ENCODE results near the gene PSAPL1.

DNA sequence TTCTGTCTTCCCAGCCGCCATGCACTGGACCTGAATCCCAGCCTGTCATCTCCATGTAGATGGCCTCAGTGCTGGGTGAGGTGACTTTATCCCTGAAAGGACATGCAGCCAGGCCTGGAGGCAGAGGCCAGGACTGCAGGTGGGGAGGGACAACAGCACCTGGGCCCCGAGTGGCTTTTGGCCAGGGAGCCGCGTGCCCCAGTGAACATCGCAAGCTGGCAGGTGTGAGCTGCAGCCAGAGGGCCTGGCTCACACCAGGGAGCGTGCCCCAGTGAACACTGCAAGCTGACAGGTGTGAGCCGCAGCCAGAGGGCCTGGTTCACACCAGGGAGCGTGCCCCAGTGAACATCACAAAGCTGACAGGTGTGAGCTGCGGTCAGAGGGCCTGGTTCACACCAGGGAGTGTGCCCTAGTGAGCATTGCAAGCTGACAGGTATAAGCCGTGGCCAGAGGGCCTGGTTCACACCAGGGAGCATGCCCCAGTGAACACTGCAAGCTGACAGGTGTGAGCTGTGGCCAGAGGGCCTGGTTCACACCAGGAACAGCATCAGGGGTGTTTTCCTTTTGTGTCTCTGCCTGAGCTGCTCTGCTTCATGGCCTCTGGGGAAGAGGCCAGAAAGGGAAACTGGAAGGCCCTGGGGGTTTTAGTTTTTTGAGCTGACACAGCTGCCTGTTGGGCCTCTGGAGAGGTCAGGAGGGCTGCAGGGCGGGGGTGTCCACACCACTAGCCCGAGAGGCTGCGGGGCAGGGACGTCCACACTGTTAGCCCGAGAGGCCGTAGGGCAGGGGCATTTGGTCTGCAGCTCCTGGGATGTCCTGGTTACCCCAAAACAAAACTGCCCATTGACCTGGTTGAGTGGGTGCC, 22.7 kb upstream of the PSAPL1 start:
- TF ChIP-seq, protein P1, sequence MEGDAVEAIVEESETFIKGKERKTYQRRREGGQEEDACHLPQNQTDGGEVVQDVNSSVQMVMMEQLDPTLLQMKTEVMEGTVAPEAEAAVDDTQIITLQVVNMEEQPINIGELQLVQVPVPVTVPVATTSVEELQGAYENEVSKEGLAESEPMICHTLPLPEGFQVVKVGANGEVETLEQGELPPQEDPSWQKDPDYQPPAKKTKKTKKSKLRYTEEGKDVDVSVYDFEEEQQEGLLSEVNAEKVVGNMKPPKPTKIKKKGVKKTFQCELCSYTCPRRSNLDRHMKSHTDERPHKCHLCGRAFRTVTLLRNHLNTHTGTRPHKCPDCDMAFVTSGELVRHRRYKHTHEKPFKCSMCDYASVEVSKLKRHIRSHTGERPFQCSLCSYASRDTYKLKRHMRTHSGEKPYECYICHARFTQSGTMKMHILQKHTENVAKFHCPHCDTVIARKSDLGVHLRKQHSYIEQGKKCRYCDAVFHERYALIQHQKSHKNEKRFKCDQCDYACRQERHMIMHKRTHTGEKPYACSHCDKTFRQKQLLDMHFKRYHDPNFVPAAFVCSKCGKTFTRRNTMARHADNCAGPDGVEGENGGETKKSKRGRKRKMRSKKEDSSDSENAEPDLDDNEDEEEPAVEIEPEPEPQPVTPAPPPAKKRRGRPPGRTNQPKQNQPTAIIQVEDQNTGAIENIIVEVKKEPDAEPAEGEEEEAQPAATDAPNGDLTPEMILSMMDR (IDR thresholded peaks at IDR 0.05), result no peak
- no peak for TF ChIP-seq ZFX (IDR thresholded peaks at IDR 0.05; ENCODE audit: borderline replicate concordance)

Measured in 22Rv1 (cell line).